Skeletal muscle satellite cell (primary cell): Measurements from ENCODE around the gene FGF22.
"Not testable (repeated sequence)": the region's sequence is repeated elsewhere in the genome, so short reads cannot be mapped to it uniquely, and the experiment has no call there.

Experiments used
- H3K27me3 ChIP-seq: 2 replicates; pipeline ENCODE4 v1.7.0; 2013; ENCODE audit warnings: low read length; ENCODE audit not compliant: control insufficient read depth, insufficient read depth
- H3K36me3 ChIP-seq: 2 replicates; pipeline ENCODE4 v1.7.0; 2013; ENCODE audit warnings: mild to moderate bottlenecking, control low read depth, low read length; ENCODE audit not compliant: insufficient read depth
- H3K4me1 ChIP-seq: 2 replicates; pipeline ENCODE4 v1.7.0; 2013; ENCODE audit warnings: low read length; ENCODE audit not compliant: control insufficient read depth, insufficient read depth
- H3K4me2 ChIP-seq: 2 replicates; pipeline ENCODE4 v1.7.0; 2013; ENCODE audit warnings: mild to moderate bottlenecking, low read length
- H3K4me3 ChIP-seq: 2 replicates; pipeline ENCODE4 v1.7.0; 2013; ENCODE audit warnings: low read length
- H3K9ac ChIP-seq: 2 replicates; pipeline ENCODE4 v1.7.0; 2013; ENCODE audit warnings: mild to moderate bottlenecking, low read depth, low read length, moderate library complexity
- H3K9me3 ChIP-seq: replicated peaks from 2 replicates; pipeline ENCODE4 v1.7.0; 2013; ENCODE audit warnings: mild to moderate bottlenecking, control low read depth, low read length

Gene FGF22

DNA sequence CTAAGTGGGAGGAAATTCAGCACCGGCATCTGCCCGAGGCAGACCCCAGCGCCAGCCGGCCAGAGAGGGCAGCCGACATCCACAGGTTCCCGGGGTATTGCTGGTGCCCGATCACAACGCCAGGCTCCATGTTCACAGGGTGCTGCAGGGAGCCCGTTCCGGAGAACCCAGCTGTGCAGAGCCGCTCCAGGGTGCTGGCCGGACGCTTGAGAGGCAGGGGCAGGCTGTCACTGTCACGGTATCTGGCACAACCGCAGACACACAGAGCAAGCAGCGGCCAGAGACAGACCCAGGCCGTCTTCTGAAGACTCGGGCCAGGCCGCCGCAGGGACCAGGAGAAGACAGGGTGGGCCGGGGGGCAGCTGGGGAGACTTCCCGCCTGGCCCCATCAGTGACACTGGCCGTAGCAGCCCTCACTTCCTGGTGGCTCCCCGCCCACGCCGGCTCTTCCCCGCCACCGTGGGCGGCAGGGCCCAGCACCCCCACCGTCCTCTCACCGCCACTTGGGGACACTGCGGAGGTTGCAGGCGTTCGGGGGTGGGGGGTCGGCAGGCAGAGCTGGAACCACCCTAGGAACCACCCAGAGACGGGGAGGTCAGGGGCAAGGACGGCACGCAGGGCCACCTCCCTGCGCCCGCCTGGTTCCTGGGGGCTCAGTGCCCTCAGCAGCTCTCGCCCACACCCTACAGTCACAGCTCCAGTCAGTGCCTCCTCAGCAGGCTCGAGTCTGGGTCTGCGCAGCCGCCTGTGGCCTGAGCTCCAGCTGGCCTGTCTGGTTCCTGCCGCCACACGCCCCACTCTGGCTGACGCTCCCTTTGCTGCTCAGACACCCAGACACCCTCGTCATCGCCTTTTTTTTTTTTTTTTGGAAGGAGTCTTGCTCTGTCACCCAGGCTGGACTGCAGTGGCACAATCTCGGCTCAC, 19.5 kb downstream of the FGF22 start:
- no peaks in the 10 kb centered on the region for H3K9me3 ChIP-seq
- H3K4me2 ChIP-seq: peak overlapping the region; percentile 100
- peak overlapping the region; percentile 60 for H3K4me3 ChIP-seq
- H3K27me3 ChIP-seq: no peaks in the 10 kb centered on the region
- peaks cover 69% of the 10 kb centered on the region for H3K4me1 ChIP-seq
- peak overlapping the region; percentile 54 for H3K9ac ChIP-seq
- H3K36me3 ChIP-seq: peaks cover 16% of the 10 kb centered on the region

DNA sequence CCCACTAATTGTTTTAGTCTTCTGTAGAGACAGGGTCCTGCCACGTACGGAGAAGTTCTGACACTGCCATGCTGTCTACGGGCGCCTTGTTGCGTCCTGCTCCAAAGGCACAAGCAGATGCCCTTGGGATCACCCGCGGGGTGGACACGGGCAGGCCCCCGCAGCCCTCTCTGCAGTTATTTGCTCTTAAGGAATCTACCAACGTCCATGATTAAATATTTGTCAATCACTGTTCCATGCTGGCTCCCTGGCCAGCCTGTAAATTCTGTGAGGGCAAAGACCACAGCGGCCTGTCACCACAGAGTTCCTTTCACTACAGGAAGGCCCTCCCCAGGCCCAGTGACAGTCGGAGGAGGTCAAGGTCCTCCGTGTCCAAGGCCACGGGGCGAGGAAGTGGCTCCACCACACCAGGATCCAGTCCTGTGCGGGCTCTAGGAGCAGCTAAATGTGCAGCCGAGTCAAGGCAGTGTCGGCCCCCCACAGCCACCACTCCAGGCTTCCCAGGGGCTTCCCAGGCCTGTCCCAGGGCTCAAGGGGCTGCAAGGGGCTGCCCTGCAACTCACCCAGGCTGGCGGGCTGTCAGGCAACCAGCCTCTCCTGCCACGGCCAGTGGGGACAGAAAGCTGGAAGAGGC, 21.2 kb downstream of the FGF22 start:
- Histone ChIP-seq H3K27me3 (no peaks in the 10 kb centered on the region), H3K36me3 (peaks cover 11% of the 10 kb centered on the region), H3K4me1 (peaks cover 67% of the 10 kb centered on the region), H3K4me3 (peak overlapping the region; percentile 95), H3K9me3 (no peaks in the 10 kb centered on the region), H3K9ac (peak overlapping the region; percentile 99), H3K4me2 (peak overlapping the region; percentile 100)

DNA sequence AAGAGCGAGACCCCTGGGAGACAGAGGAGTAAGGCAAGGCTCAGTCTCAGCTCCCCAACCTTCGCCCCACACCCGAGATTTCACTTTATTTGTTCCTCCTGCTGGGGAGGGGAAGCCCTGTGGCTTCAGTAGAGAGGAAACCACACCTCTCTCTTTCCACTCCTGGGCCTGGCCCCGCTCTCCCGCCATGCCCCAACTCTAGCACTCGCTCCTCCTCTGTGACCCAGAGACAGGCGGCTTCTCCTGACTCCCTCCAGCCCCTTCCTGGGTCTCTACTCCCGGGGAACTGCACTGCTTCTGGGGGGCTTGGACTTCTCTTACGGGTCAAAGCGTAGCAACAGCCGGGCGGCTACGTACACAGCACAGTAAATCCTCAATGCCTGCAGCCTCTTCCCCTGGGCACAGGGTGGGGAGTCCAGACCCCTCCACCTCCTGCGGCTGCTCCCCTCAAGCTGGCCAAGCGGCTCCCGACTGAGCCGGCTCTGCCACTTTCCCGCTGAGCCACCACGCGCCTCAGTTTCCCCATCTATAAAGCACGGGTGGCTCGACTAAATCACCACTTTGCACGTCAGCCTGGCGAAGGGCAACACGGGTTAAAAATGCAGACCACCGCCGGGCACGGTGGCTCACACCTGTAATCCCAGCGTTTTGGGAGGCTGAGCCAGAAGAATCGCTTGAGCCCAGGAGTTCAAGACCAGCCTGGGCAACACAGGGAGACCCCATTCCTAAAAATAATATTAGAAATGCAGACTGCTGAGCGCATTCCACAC, 21.9 kb downstream of the FGF22 start:
- peaks cover 64% of the 10 kb centered on the region for H3K4me1 ChIP-seq
- H3K4me3 ChIP-seq: peak overlapping the region; percentile 95
- H3K36me3 ChIP-seq: peaks cover 9% of the 10 kb centered on the region

DNA sequence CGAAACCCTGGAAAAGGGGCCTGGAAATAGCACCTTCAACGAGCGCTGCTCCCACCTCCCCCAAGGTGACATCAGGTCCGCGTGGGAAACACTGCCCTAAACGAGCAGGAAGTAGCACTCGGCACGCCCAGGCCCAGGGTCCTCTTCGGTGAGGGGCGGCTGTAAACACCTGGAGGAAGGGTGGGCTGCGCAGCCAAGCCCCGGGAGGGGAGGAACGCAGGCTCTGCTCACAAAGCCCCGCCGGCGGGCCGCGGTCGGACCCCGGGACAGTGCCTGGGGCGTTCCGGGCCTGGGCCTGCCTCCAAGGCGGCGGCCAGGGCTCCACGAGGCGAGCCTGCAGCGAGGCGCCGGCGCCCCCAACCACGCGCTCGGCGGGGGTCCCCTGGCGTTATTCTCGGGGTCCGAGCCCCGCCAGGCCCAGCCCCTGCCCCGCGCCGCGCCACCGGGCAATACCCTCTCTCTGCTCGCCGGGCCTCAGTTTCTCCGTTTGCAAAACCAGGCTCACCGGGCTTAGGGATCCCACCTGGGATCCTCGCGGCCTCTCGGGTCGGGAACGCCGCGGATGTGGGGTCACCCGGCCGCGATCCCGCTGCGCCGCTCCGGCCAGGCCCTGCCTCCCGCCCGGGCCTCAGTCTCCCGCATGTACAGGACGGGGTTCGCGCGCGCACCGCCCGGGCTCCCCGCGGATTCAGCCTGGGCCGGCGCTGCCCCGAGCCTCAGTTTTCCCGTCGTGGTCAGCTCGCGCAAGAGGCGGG, 22.7 kb downstream of the FGF22 start:
- Histone ChIP-seq H3K9me3 (no peaks in the 10 kb centered on the region), H3K9ac (peak overlapping the region; percentile 99), H3K4me3 (peak overlapping the region; percentile 95), H3K27me3 (no peaks in the 10 kb centered on the region), H3K4me2 (peak overlapping the region; percentile 100), H3K36me3 (peaks cover 7% of the 10 kb centered on the region), H3K4me1 (peaks cover 56% of the 10 kb centered on the region)

More for the DNA sequence above, 21.9 kb downstream of the FGF22 start:
- Histone ChIP-seq H3K4me2 (peak overlapping the region; percentile 100), H3K9me3 (no peaks in the 10 kb centered on the region), H3K9ac (peak overlapping the region; percentile 99), H3K27me3 (no peaks in the 10 kb centered on the region)

DNA sequence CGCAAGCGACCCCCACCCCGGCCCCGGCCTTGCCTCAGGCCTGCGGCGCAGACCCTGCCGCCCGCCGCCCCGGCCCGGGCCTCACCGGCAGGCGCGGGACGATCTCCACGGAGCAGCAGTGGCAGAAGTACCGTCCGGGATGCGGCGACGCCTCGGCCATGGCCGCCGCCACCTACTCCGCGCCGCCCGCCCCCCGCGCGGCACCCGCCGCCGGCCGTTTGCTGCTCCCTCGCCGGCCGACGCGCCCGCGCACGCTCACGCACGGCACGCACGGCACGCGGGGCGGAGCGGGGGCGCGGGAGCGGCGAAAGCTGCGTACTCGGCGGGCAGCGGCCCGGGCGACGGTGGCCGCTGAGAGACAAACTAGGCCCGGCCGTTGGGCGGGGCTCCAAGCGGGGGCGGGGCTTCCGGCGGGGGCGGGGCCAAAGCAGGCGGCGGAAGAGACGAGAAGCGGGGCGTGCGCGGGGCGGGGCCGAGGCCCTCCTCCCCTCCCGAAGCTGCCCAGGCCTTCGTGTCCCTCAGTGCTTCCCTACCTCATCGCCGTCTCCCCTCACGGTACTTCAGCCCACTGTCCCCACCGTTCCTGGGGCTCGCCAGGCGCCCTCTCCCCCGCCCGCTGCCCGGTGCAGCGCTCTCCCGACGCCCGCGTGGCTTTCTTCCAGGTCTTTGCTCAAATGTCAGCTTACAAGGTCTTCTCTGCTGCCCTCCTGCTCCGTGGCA, 23.4 kb downstream of the FGF22 start, which contains the start of gene RNF126:
Gene RNF126 (minus strand): TSS at position 253 of the 720 bp plus-strand sequence. CDS start 93 bp downstream, at position 160.
- peaks cover 49% of the 10 kb centered on the region for H3K4me1 ChIP-seq
- H3K36me3 ChIP-seq: peaks cover 5% of the 10 kb centered on the region
- no peaks in the 10 kb centered on the region for H3K9me3 ChIP-seq
- H3K27me3 ChIP-seq: no peaks in the 10 kb centered on the region
- peak within 1 kb of the TSS; percentile 95 for H3K4me3 ChIP-seq
- H3K9ac ChIP-seq: peak within 1 kb of the TSS; percentile 99
- H3K4me2 ChIP-seq: peak within 1 kb of the TSS; percentile 100

DNA sequence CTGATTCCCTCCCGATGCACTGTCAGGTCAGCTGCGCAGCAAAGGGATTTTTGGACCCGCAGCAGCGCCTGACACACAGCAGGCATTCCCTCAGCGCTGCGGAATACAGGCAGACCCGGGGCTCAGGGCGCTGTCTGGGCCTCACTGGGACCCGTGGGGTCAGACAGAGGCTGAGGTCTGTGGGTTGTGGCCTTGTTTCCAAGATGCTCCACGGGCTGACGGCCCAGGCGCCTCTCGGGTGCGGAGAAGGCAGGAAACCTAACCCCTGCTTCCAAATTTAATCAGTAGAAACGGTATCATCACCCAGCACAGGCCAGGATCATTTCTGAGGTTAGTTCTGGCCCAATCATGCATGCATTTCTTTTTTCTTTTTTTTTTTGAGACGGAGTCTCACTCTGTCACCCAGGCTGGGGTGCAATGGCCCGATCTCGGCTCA, 24.0 kb downstream of the FGF22 start:
- Histone ChIP-seq H3K36me3 (no peaks in the 10 kb centered on the region), H3K9me3 (no peaks in the 10 kb centered on the region), H3K27me3 (no peaks in the 10 kb centered on the region), H3K4me2 (peak overlapping the region; percentile 94), H3K4me1 (peaks cover 43% of the 10 kb centered on the region), H3K4me3 (peak overlapping the region; percentile 76), H3K9ac (peak overlapping the region; percentile 84)

DNA sequence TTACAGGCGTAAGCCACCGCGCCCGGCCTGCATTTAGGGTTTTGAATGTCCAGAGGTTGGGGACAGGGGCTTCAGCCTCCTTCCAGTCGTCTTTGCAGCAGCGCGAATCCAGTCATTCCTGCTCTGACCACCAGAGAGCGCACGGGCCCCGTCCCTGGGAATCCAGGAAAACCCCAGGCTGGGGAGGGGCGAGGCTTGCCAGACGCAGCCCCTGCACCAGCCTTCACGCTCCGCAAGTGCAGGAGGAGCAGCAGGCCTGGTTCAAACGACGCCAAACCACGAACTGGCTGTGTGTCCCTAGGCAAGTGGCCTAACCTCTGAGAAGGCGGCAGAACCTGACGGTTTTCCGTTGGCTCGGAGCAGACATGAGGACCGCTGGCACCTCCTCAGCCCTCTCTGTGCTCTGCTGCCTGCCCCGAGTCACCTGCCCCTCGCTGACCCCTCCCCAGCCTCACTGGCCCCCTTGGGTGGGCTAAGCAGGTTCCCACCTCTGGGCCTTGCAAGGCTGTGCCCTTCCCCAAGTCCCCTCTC, 25.3 kb downstream of the FGF22 start:
- H3K9me3 ChIP-seq: no peaks in the 10 kb centered on the region
- no peak overlapping the region for H3K9ac ChIP-seq
- H3K4me3 ChIP-seq: peak overlapping the region; percentile 67
- no peaks in the 10 kb centered on the region for H3K27me3 ChIP-seq
- H3K4me1 ChIP-seq: peaks cover 31% of the 10 kb centered on the region
- H3K4me2 ChIP-seq: peak overlapping the region; percentile 92
- no peaks in the 10 kb centered on the region for H3K36me3 ChIP-seq

DNA sequence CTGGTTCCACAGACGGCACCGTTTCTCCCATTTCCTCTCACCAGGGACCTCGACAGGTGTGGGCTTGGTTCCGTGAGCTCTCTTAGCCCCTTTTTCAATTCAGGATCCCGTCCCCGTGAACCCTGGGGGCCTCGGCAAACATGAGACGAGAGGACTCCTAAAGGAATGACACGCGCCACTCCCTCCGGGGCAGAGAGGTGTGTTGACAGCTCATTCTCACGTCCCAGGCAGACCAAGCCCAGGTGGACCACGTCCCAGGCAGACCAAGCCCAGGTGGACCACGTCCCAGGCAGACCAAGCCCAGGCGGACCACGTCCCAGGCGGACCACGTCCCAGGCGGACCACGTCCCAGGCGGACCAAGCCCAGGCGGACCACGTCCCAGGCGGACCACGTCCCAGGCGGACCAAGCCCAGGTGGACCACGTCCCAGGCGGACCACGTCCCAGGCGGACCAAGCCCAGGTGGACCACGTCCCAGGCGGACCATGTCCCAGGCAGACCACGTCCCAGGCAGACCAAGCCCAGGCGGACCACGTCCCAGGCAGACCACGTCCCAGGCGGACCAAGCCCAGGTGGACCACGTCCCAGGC, 27.4 kb downstream of the FGF22 start:
- not testable (repeated sequence) for H3K27me3 ChIP-seq, H3K9ac ChIP-seq, H3K4me2 ChIP-seq, H3K4me3 ChIP-seq, H3K9me3 ChIP-seq, H3K36me3 ChIP-seq
- H3K4me1 ChIP-seq: peaks cover 11% of the 10 kb centered on the region

DNA sequence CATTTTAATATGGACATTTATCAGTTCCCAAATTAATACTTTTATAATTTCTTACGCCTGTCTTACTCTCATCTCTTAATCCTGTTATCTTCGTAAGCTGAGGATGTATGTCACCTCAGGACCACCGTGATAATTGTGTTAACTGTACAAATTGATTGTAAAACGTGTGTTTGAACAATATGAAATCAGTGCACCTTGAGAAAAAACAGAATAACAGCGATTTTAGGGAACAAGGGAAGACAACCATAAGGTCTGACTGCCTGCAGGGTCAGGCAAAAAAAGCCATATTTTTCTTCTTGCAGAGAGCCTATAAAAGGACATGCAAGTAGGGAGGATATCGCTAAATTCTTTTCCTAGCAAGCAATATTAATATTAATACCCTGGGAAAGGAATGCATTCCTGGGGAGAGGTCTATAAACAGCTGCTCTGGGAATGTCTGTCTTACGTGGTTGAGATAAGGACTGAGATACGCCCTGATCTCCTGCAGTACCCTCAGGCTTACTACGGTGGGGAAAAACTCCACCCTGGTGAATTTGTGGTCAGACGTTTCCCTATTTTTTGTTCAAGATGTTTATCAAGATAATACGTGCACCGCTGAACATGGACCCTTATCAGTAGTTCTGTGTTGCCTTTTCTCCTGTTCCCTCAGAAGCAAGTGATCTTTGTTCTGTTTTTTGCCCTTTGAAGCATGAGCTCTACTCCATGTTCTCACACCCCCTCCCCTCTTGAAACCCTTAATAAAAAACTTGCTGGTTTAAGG, 29.2 kb downstream of the FGF22 start:
- not testable (repeated sequence) for H3K4me1 ChIP-seq, H3K27me3 ChIP-seq, H3K9ac ChIP-seq, H3K4me3 ChIP-seq, H3K36me3 ChIP-seq, H3K9me3 ChIP-seq, H3K4me2 ChIP-seq
